ENCODE data around the gene POGZ.

- TF ChIP-seq POLR2A (IDR thresholded peaks at IDR 0.05) (no peak), CTCF (IDR thresholded peaks at IDR 0.05) (no peak)
Measured at GRCh38 chr1:151478923-151479322, 19.6 kb upstream of the POGZ start.

All from esophagus squamous epithelium (tissue), 4 donors.